ENCODE data around the gene ASPSCR1. TPM values are rescaled to one million over a fixed set of nuclear protein-coding genes. Genes with fewer than 3 reads are reported as not detected.

ASPSCR1 gene
- polyA plus RNA-seq, 1 experiment: 15.4 TPM

DNA sequence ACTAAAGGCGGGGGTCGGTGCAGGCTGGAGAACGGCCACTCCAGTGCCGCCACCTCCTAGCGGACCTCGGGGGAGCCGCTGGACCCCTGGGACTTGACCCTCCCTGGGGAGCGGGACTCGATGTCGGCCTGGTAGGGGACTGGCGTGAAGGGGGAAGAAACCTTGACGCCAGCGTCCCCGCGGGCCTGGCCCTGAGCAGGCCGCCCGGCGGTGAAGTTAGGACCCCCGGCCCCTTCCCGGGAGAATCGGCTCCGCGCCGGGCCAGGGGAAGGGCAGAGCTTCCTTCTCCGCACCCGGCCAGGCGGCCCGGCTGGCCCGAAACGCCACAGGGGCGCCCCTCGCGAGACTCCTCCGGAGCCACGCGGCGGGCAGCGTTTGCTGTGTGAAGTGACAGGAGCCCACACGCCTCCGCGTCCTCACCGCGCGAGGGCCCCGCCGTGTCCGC lies 87.8 kb downstream of the ASPSCR1 start:
- no peak for DNase-seq (ENCODE audit: low read depth)
- ChIA-PET CTCF (interaction anchor here (0.6 to 1.5 kb wide), 3 partner anchors 12 to 89 kb away, joined by 3 read pairs; no protein-coding TSS in a partner anchor), POLR2A (no interaction called here)
- TF ChIP-seq, protein P1, sequence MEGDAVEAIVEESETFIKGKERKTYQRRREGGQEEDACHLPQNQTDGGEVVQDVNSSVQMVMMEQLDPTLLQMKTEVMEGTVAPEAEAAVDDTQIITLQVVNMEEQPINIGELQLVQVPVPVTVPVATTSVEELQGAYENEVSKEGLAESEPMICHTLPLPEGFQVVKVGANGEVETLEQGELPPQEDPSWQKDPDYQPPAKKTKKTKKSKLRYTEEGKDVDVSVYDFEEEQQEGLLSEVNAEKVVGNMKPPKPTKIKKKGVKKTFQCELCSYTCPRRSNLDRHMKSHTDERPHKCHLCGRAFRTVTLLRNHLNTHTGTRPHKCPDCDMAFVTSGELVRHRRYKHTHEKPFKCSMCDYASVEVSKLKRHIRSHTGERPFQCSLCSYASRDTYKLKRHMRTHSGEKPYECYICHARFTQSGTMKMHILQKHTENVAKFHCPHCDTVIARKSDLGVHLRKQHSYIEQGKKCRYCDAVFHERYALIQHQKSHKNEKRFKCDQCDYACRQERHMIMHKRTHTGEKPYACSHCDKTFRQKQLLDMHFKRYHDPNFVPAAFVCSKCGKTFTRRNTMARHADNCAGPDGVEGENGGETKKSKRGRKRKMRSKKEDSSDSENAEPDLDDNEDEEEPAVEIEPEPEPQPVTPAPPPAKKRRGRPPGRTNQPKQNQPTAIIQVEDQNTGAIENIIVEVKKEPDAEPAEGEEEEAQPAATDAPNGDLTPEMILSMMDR (IDR thresholded peaks at IDR 0.05; ENCODE audit: insufficient read depth, low read depth, low read length): no peak
- H3K27me3 ChIP-seq (ENCODE audit: control insufficient read depth, insufficient read depth, low read length): no peaks in the 10 kb centered on the region
- H3K4me3 ChIP-seq (ENCODE audit: low read depth, low read length): peak overlapping the region; percentile 90
- peaks cover 27% of the 10 kb centered on the region for H3K36me3 ChIP-seq (ENCODE audit: control insufficient read depth, insufficient read depth, low read length)

DNA sequence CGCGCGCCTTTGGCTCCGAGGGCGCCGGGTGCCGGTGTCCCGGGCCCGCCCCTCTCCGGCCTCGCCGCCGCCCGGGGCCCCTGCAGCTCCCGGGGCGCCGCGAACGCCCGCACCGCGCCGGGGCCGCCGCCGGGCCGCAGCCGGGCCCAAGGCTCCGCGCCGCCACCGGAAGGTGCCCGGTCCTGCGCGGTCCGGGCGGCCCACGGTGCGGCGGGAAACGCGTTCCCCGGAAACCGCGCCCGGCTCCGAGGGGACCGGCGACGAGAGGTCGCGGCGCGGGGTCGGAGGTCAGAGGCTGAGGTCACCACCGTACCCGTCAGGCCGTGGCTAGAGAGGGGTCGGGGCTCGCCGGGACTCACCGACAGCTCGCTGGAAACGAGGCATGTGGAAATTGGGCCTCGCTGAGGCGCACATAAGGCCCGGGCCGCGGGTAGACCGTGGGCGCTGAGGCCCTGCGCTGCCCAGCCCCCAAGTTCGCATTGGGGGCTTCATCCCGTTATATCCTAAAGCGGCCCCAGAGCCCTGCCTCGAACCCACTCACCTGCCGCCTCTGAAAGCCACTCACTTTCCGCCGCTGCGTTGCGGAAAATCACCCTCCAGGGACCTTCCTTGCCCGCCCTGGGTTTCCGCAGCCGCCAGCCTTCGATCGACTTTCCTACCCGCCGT lies 88.3 kb downstream of the ASPSCR1 start, which contains the start of gene DUS1L:
TSS of gene DUS1L (minus strand) at position 167 of the 666 bp plus-strand sequence. CDS start 745 bp downstream, outside the sequence.
- ChIA-PET POLR2A (no interaction called here), CTCF (interaction anchor here (0.6 to 1.0 kb wide), 2 partner anchors 13 to 35 kb away, joined by 3 to 4 read pairs; partner anchors contain the start of gene RAC3)
- peak within 1 kb of the TSS; percentile 90 for H3K4me3 ChIP-seq (ENCODE audit: low read depth, low read length)
- no peaks in the 10 kb centered on the region for H3K27me3 ChIP-seq (ENCODE audit: control insufficient read depth, insufficient read depth, low read length)
- TF ChIP-seq, protein P1 (IDR thresholded peaks at IDR 0.05; ENCODE audit: insufficient read depth, low read depth, low read length): no peak
- no peak for DNase-seq (ENCODE audit: low read depth)
- peaks cover 22% of the 10 kb centered on the region for H3K36me3 ChIP-seq (ENCODE audit: control insufficient read depth, insufficient read depth, low read length)

Other genes with a start within 250 kb of the ASPSCR1 start
- not detected in 2 replicates for gene GCGR, start 173.5 kb upstream of the ASPSCR1 start, polyA plus RNA-seq (2011; rRNA removed)
- gene MCRIP1, start 144.3 kb upstream of the ASPSCR1 start, polyA plus RNA-seq (2011; rRNA removed): 64.9 and 89.8 TPM in 2 replicates
- 0.10 TPM in 1 of 2 replicates, not detected in the other for gene PPP1R27, start 142.6 kb upstream of the ASPSCR1 start, polyA plus RNA-seq (2011; rRNA removed)
- gene P4HB, start 117.1 kb upstream of the ASPSCR1 start, polyA plus RNA-seq (2011; rRNA removed): 122 and 175 TPM in 2 replicates
- gene ARHGDIA, start 106.3 kb upstream of the ASPSCR1 start, polyA plus RNA-seq (2011; rRNA removed): 74.8 and 163 TPM in 2 replicates
- 74.8 and 83.4 TPM in 2 replicates for gene ALYREF, start 86.0 kb upstream of the ASPSCR1 start, polyA plus RNA-seq (2011; rRNA removed)
- gene ANAPC11, start 85.9 kb upstream of the ASPSCR1 start, polyA plus RNA-seq (2011; rRNA removed): 227 and 290 TPM in 2 replicates
- gene NPB, start 75.4 kb upstream of the ASPSCR1 start, polyA plus RNA-seq (2011; rRNA removed): 0.21 and 0.38 TPM in 2 replicates
- gene PCYT2, start 66.2 kb upstream of the ASPSCR1 start, polyA plus RNA-seq (2011; rRNA removed): 24.5 and 44.2 TPM in 2 replicates
- 5.2 and 8.4 TPM in 2 replicates for gene SIRT7, start 59.5 kb upstream of the ASPSCR1 start, polyA plus RNA-seq (2011; rRNA removed)
- 12.2 and 20.6 TPM in 2 replicates for gene MAFG, start 49.9 kb upstream of the ASPSCR1 start, polyA plus RNA-seq (2011; rRNA removed)
- 156 and 245 TPM in 2 replicates for gene PYCR1, start 40.3 kb upstream of the ASPSCR1 start, polyA plus RNA-seq (2011; rRNA removed)
- not detected in 2 replicates for gene MYADML2, start 30.4 kb upstream of the ASPSCR1 start, polyA plus RNA-seq (2011; rRNA removed)
- 0.06 TPM in 1 of 2 replicates, not detected in the other for gene NOTUM, start 16.4 kb upstream of the ASPSCR1 start, polyA plus RNA-seq (2011; rRNA removed)
- 40.4 and 57.0 TPM in 2 replicates for gene CENPX, start 45.2 kb downstream of the ASPSCR1 start, polyA plus RNA-seq (2011; rRNA removed)
- 4.1 and 6.0 TPM in 2 replicates for gene LRRC45, start 45.7 kb downstream of the ASPSCR1 start, polyA plus RNA-seq (2011; rRNA removed)
- gene RAC3, start 54.0 kb downstream of the ASPSCR1 start, polyA plus RNA-seq (2011; rRNA removed): 7.5 and 11.5 TPM in 2 replicates
- 42.7 and 66.0 TPM in 2 replicates for gene DCXR, start 60.1 kb downstream of the ASPSCR1 start, polyA plus RNA-seq (2011; rRNA removed)
- gene RFNG, start 74.2 kb downstream of the ASPSCR1 start, polyA plus RNA-seq (2011; rRNA removed): 15.8 and 23.7 TPM in 2 replicates
- 79.7 and 131 TPM in 2 replicates for gene GPS1, start 74.3 kb downstream of the ASPSCR1 start, polyA plus RNA-seq (2011; rRNA removed)
- 22.1 and 47.6 TPM in 2 replicates for gene DUS1L, start 88.2 kb downstream of the ASPSCR1 start, polyA plus RNA-seq (2011; rRNA removed)
- gene FASN, start 120.6 kb downstream of the ASPSCR1 start, polyA plus RNA-seq (2011; rRNA removed): 5.2 and 11.3 TPM in 2 replicates
- 11.6 and 15.4 TPM in 2 replicates for gene CCDC57, start 235.2 kb downstream of the ASPSCR1 start, polyA plus RNA-seq (2011; rRNA removed)